A549 (cell line): ENCODE data around the gene CHID1.

Experiments used
- GATA3 ChIP-seq: IDR thresholded peaks from 2 replicates; pipeline ENCODE4 v1.6.1; 2012; ENCODE audit warnings: borderline replicate concordance
- JUN ChIP-seq, 2 experiments: fragments of >200 bp; sonication (Bioruptor Twin); formaldehyde crosslinking; IDR thresholded peaks; 2 replicates in 1 of 2; 3 replicates in 1 of 2; pipeline ENCODE4 v1.6.1; 2016 to 2017
- TF ChIP-seq, protein P1 (sequence below): fragments of >200 bp; sonication (Bioruptor Twin); formaldehyde crosslinking; IDR thresholded peaks from 3 replicates; pipeline ENCODE4 v1.5.1; 2016
- TF ChIP-seq, protein P2 (sequence below): IDR thresholded peaks from 2 replicates; pipeline ENCODE4 v1.6.1; 2012

DNA sequence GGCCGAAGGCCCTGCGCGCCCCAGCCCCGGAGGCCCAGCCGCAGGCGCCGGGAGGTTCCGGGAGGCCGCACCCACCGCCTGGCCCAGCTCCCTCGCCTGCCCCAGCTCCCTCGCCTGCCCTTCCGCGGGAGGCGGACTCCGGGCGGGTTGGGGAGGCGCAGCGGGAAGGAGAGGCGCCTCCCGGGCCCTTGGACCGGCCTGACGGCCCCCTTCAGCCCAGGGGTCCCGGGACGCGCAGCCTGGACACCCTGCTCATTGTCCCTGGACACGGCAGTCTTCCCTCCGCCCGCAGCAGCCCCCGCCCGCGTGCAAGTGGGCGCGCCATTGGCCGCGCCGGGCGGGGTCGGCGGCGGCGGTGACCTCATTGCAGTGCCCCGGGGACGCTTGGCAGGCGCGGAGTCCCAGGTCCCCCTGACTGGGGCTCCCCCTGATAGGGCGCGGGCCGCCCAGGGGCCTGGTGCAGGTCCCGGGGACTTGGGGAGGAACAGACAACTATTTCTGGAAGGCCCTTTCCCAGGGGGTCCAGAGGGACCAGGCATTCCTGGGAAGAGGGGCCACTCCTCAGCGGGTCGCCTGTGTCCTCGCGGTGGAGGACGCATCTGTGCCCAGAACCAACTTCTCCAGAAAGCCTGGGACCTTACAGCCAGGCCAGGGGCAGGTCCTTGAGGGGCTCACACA, 77.4 kb downstream of the CHID1 start:
- TF ChIP-seq, protein P1, sequence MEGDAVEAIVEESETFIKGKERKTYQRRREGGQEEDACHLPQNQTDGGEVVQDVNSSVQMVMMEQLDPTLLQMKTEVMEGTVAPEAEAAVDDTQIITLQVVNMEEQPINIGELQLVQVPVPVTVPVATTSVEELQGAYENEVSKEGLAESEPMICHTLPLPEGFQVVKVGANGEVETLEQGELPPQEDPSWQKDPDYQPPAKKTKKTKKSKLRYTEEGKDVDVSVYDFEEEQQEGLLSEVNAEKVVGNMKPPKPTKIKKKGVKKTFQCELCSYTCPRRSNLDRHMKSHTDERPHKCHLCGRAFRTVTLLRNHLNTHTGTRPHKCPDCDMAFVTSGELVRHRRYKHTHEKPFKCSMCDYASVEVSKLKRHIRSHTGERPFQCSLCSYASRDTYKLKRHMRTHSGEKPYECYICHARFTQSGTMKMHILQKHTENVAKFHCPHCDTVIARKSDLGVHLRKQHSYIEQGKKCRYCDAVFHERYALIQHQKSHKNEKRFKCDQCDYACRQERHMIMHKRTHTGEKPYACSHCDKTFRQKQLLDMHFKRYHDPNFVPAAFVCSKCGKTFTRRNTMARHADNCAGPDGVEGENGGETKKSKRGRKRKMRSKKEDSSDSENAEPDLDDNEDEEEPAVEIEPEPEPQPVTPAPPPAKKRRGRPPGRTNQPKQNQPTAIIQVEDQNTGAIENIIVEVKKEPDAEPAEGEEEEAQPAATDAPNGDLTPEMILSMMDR, result no peak
- peak in 1 of 2 experiments; percentile 59; a peak in 3 of 5 replicates for TF ChIP-seq JUN (IDR thresholded peaks at IDR 0.05)
- TF ChIP-seq, protein P2, sequence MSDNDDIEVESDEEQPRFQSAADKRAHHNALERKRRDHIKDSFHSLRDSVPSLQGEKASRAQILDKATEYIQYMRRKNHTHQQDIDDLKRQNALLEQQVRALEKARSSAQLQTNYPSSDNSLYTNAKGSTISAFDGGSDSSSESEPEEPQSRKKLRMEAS, result 0 out of 2 replicates have a peak, but pooled peaks have one; percentile 2
- no peak for TF ChIP-seq GATA3
